Naive thymus-derived CD8-positive, alpha-beta T cell (primary cell): ENCODE measurements around the gene ABL1. TPM values are rescaled to one million over a fixed set of nuclear protein-coding genes. Genes with fewer than 3 reads are reported as not detected.

Experiments
- ATAC-seq, 2 donors: fragments of 150-1000 bp; cut with Tn5 transposase in 1 of 2; sonication (Bioruptor Pico), chemical (Tn5 transposase) in 1 of 2; 1 replicate in 1 of 2; 2 replicates in 1 of 2; pipeline ENCODE4 v1.10.0; 2021; ENCODE audit warnings: mild to moderate bottlenecking in 2 of 2, moderate library complexity in 2 of 2
- POLR2A ChIA-PET: fragments of 350-600 bp; sonication (Branson Sonifier 250); formaldehyde crosslinking; loops from one replicate; lab custom pipeline; 2021; ENCODE audit warnings: antibody characterized with exemption; lab: Charles Lee
- DNase-seq, 10 donors: peaks; one replicate each; pipeline versions ENCODE4 v3.0.0 to v3.0.0-alpha.2; 2020 to 2022
- H3K27ac Mint-ChIP-seq, 10 donors: one replicate each; pipeline ENCODE4 v1.8.0; 2020 to 2022; ENCODE audit warnings: mild to moderate bottlenecking in 10 of 10, mixed read lengths in 10 of 10, moderate library complexity in 4 of 10, inconsistent platforms in 1 of 10
- H3K27me3 Mint-ChIP-seq, 5 donors: one replicate each; pipeline ENCODE4 v1.8.0; 2021 to 2022; ENCODE audit warnings: mixed read lengths in 5 of 5
- H3K36me3 Mint-ChIP-seq, 3 donors: one replicate each; pipeline ENCODE4 v1.8.0; 2020 to 2022; ENCODE audit warnings: mixed read lengths in 3 of 3, mild to moderate bottlenecking in 2 of 3, inconsistent platforms in 1 of 3
- H3K4me1 Mint-ChIP-seq, 4 donors: one replicate each; pipeline ENCODE4 v1.8.0; 2021 to 2022; ENCODE audit warnings: mixed read lengths in 4 of 4
- H3K4me3 Mint-ChIP-seq, 10 donors: one replicate each; pipeline ENCODE4 v1.8.0; 2020 to 2022; ENCODE audit warnings: mild to moderate bottlenecking in 10 of 10, mixed read lengths in 10 of 10, moderate library complexity in 6 of 10, inconsistent platforms in 1 of 10
- H3K9me3 Mint-ChIP-seq, 9 donors: one replicate each; pipeline ENCODE4 v1.8.0; 2020 to 2022; ENCODE audit warnings: mixed read lengths in 9 of 9, mild to moderate bottlenecking in 3 of 9, inconsistent platforms in 1 of 9, moderate library complexity in 1 of 9
- polyA plus RNA-seq, 3 donors: library from polyadenylated mRNA; unstranded; fragments of 300-500 nt; fragmentation: Illumina TruSeq; gene quantifications; one replicate each; pipeline ENCODE4 v1.2.3, GENCODE V29; 2021
- total RNA-seq, 8 experiments: library from RNA in 2 of 8; stranded (reverse) in 2 of 8; gene quantifications; one replicate each; pipeline ENCODE4 v1.2.3 and lab custom pipeline; 2021 to 2026

Gene ABL1
- total and polyA plus RNA-seq, 5 experiments from 2014 or later, result 6.4 to 38.9 (median 16.8) TPM

GRCh38 chr9:130891688-130892476 lies 56.8 kb downstream of the ABL1 start:
- no peaks in the 10 kb centered on the region for H3K9me3 Mint-ChIP-seq
- ATAC-seq (no peak), DNase-seq (no peak)
- no peaks in the 10 kb centered on the region for H3K27me3 Mint-ChIP-seq
- POLR2A ChIA-PET, result no interaction called here
- peaks cover 0 to 37% (median 3%) of the 10 kb centered on the region in 3 donors for H3K36me3 Mint-ChIP-seq
- no peak overlapping the region for H3K4me3 Mint-ChIP-seq
- peak overlapping the region in 1 of 10 donors; percentile 29 for H3K27ac Mint-ChIP-seq
- H3K4me1 Mint-ChIP-seq, result peaks cover 0 to 4% (median 2%) of the 10 kb centered on the region in 4 donors

GRCh38 chr9:130892477-130893304 lies 57.6 kb downstream of the ABL1 start:
- H3K9me3 Mint-ChIP-seq, result no peaks in the 10 kb centered on the region
- H3K4me3 Mint-ChIP-seq, result no peak overlapping the region
- H3K27ac Mint-ChIP-seq, result no peak overlapping the region
- ATAC-seq (no peak), DNase-seq (no peak)
- H3K27me3 Mint-ChIP-seq, result no peaks in the 10 kb centered on the region
- peaks cover 0 to 29% (median 3%) of the 10 kb centered on the region in 3 donors for H3K36me3 Mint-ChIP-seq
- H3K4me1 Mint-ChIP-seq, result peaks cover 0 to 4% (median 2%) of the 10 kb centered on the region in 4 donors
- POLR2A ChIA-PET, result no interaction called here

GRCh38 chr9:130893341-130894101 lies 58.5 kb downstream of the ABL1 start:
- POLR2A ChIA-PET, result no interaction called here
- Mint-ChIP-seq H3K27me3 (no peaks in the 10 kb centered on the region), H3K27ac (peak overlapping the region in 1 of 10 donors; percentile 37), H3K4me1 (peaks cover 0 to 4% (median 2%) of the 10 kb centered on the region in 4 donors), H3K4me3 (no peak overlapping the region), H3K9me3 (no peaks in the 10 kb centered on the region), H3K36me3 (peaks cover 0 to 21% (median 3%) of the 10 kb centered on the region in 3 donors)
- DNase-seq (no peak), ATAC-seq (no peak)

- no peak overlapping the region for H3K4me3 Mint-ChIP-seq
- peaks cover 0 to under 1% (median 0%) of the 10 kb centered on the region in 5 donors for H3K27me3 Mint-ChIP-seq
- DNase-seq (no peak), ATAC-seq (no peak)
- POLR2A ChIA-PET, result no interaction called here
- H3K4me1 Mint-ChIP-seq, result peaks cover 0 to 4% (median 2%) of the 10 kb centered on the region in 4 donors
- H3K27ac Mint-ChIP-seq, result no peak overlapping the region
- H3K9me3 Mint-ChIP-seq, result no peaks in the 10 kb centered on the region
- H3K36me3 Mint-ChIP-seq, result peaks cover 0 to 14% (median 0%) of the 10 kb centered on the region in 3 donors
Observed at GRCh38 chr9:130894546-130894945, 59.5 kb downstream of the ABL1 start.

- Mint-ChIP-seq H3K36me3 (peaks cover 0 to 9% (median 0%) of the 10 kb centered on the region in 3 donors), H3K4me3 (no peak overlapping the region), H3K27ac (no peak overlapping the region), H3K4me1 (peaks cover 0 to 4% (median 2%) of the 10 kb centered on the region in 4 donors), H3K9me3 (no peaks in the 10 kb centered on the region), H3K27me3 (peaks cover 0 to 4% (median 0%) of the 10 kb centered on the region in 5 donors)
- POLR2A ChIA-PET, result no interaction called here
- DNase-seq, result no peak
- ATAC-seq, result no peak
Observed at GRCh38 chr9:130895038-130895437, 60.0 kb downstream of the ABL1 start.

- POLR2A ChIA-PET, result no interaction called here
- H3K4me3 Mint-ChIP-seq, result no peak overlapping the region
- DNase-seq, result no peak
- no peak for ATAC-seq
- H3K4me1 Mint-ChIP-seq, result peaks cover 0 to 4% (median 2%) of the 10 kb centered on the region in 4 donors
- no peaks in the 10 kb centered on the region for H3K9me3 Mint-ChIP-seq
- peaks cover 0 to 6% (median 0%) of the 10 kb centered on the region in 5 donors for H3K27me3 Mint-ChIP-seq
- peaks cover 0 to 9% (median 0%) of the 10 kb centered on the region in 3 donors for H3K36me3 Mint-ChIP-seq
- H3K27ac Mint-ChIP-seq, result no peak overlapping the region
Observed at GRCh38 chr9:130895481-130896232, 60.6 kb downstream of the ABL1 start.

- Mint-ChIP-seq H3K9me3 (no peaks in the 10 kb centered on the region), H3K36me3 (peaks cover 0 to 7% (median 0%) of the 10 kb centered on the region in 3 donors), H3K4me1 (peaks cover 0 to 4% (median 1%) of the 10 kb centered on the region in 4 donors), H3K4me3 (no peak within 1 kb of the TSS), H3K27me3 (peaks cover 0 to 9% (median 0%) of the 10 kb centered on the region in 5 donors), H3K27ac (no peak within 1 kb of the TSS)
- DNase-seq (no peak), ATAC-seq (no peak)
- POLR2A ChIA-PET, result no interaction called here
Observed at GRCh38 chr9:130896233-130897014, 61.4 kb downstream of the ABL1 start, which contains the start of gene QRFP. Gene QRFP (minus strand): TSS chr9:130896812. CDS start chr9:130893838, 2,974 bp downstream.

- POLR2A ChIA-PET, result no interaction called here
- no peaks in the 10 kb centered on the region for H3K9me3 Mint-ChIP-seq
- DNase-seq (no peak), ATAC-seq (no peak)
- peaks cover 0 to 9% (median 0%) of the 10 kb centered on the region in 5 donors for H3K27me3 Mint-ChIP-seq
- peaks cover 0 to 4% (median 1%) of the 10 kb centered on the region in 4 donors for H3K4me1 Mint-ChIP-seq
- no peak overlapping the region for H3K4me3 Mint-ChIP-seq
- peaks cover 0 to 3% (median 0%) of the 10 kb centered on the region in 3 donors for H3K36me3 Mint-ChIP-seq
- no peak overlapping the region for H3K27ac Mint-ChIP-seq
Observed at GRCh38 chr9:130897105-130897751, 62.2 kb downstream of the ABL1 start.

GRCh38 chr9:130897848-130898551 lies 62.9 kb downstream of the ABL1 start:
- peak overlapping the region in 1 of 10 donors; percentile 59 for H3K27ac Mint-ChIP-seq
- DNase-seq (no peak), ATAC-seq (no peak)
- POLR2A ChIA-PET, result no interaction called here
- peaks cover 0 to 4% (median 1%) of the 10 kb centered on the region in 4 donors for H3K4me1 Mint-ChIP-seq
- H3K36me3 Mint-ChIP-seq, result peaks cover 0 to under 1% (median 0%) of the 10 kb centered on the region in 3 donors
- H3K4me3 Mint-ChIP-seq, result no peak overlapping the region
- H3K27me3 Mint-ChIP-seq, result peaks cover 0 to 9% (median 0%) of the 10 kb centered on the region in 5 donors
- no peaks in the 10 kb centered on the region for H3K9me3 Mint-ChIP-seq

GRCh38 chr9:130898552-130898852 lies 63.4 kb downstream of the ABL1 start:
- Mint-ChIP-seq H3K4me3 (no peak overlapping the region), H3K27ac (no peak overlapping the region), H3K27me3 (peaks cover 0 to 11% (median under 1%) of the 10 kb centered on the region in 5 donors), H3K9me3 (no peaks in the 10 kb centered on the region), H3K4me1 (peaks cover 0 to 2% (median under 1%) of the 10 kb centered on the region in 4 donors), H3K36me3 (no peaks in the 10 kb centered on the region)
- POLR2A ChIA-PET, result no interaction called here
- ATAC-seq (no peak), DNase-seq (no peak)
